Measurements from ENCODE around the gene CENPA.

CENPA gene

DNA sequence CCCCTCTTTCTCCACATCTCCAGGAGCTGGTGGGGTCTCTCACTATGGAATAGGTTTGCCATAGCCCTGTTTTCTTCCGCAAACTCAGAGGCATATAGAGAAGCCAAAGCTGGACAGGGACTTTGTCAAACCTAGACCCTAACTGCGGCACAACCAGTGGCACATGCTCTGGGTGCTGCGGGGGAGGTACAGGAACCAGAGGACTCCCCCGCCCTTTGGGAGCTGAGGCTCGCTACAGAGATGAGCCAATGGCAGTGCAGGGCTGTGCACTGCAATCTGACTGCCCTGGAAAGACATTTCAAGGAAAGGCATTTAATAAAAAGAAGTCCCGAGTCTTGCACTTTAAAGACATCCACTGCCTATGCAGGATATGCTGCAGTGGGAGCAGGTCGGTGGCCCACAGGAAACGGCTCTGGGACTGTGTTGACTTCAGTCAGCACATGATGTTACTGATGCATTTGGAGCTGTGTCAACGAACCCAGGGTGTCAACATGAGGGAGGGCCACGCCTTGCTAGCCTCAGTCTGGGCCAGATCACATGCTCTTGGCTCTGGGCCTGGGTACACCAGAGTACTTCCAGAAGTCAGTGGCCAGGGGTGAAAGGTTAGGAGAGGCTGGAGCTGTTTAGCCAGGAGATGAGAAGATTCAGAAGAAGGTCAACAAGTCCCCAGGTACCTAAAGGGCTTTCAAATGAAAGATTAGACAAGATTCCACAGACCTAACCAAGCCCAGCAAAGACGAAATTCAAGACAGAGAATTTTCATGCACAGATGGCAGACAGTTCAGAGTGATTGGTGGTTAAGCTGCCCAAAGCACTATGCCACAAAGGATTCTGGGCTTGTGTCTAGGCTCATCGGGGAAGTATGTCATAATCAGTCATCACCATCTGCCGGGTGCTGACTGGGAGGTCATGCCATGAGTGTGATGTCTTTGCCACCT is 13.5 kb upstream of the CENPA start:
- Histone ChIP-seq H3K4me3 (ENCODE audit: low read length in 2 of 2) (no peak overlapping the region), H3K4me1 (ENCODE audit: control insufficient read depth, insufficient read depth, low read length) (peaks cover 41% of the 10 kb centered on the region), H3K27me3 (ENCODE audit: control insufficient read depth in 1 of 2, insufficient read depth in 2 of 2, low read length in 2 of 2) (no peaks in the 10 kb centered on the region), H3K36me3 (ENCODE audit: control insufficient read depth in 2 of 2, insufficient read depth in 2 of 2, low read length in 2 of 2) (peaks cover 25 to 26% of the 10 kb centered on the region in 2 donors), H3K27ac (ENCODE audit: low read length) (peak overlapping the region; percentile 62), H3K9ac (ENCODE audit: low read length in 2 of 2) (no peak overlapping the region), H3K9me3 (ENCODE audit: control insufficient read depth in 2 of 2, low read length in 2 of 2) (no peaks in the 10 kb centered on the region)

DNA sequence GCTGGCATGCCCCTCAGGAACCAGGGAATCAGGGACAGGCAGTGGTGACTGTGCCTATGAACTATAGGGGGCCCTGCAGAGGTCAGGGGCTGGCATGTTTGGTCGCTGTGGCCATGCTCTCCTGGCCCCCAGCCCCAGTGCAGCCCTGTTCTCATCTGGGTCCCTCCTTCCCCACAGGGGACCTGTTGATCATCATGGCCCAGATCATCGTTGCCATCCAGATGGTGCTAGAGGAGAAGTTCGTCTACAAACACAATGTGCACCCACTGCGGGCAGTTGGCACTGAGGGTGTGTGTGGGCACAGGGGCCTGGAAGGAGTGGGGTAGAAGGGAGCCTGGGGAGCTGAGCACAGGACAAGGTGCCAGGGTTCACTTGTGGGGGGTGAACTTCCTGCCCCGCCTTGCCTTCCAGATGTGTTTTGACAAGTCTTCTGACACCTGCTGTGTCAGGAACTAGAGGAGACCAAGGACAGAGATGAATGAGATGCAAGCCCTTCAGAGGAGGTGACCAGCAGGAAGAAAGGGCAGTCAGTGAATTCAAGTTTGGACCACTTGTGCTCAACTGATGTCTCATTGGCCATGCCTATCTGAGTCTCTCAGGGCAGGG is 9.6 kb upstream of the CENPA start:
- Histone ChIP-seq H3K27ac (ENCODE audit: low read length) (peak overlapping the region; percentile 11), H3K9me3 (ENCODE audit: control insufficient read depth in 2 of 2, low read length in 2 of 2) (no peaks in the 10 kb centered on the region), H3K9ac (ENCODE audit: low read length in 2 of 2) (no peak overlapping the region), H3K4me1 (ENCODE audit: control insufficient read depth, insufficient read depth, low read length) (peaks cover 18% of the 10 kb centered on the region), H3K27me3 (ENCODE audit: control insufficient read depth in 1 of 2, insufficient read depth in 2 of 2, low read length in 2 of 2) (no peaks in the 10 kb centered on the region), H3K36me3 (ENCODE audit: control insufficient read depth in 2 of 2, insufficient read depth in 2 of 2, low read length in 2 of 2) (peaks cover 48 to 50% of the 10 kb centered on the region in 2 donors), H3K4me3 (ENCODE audit: low read length in 2 of 2) (no peak overlapping the region)

DNA sequence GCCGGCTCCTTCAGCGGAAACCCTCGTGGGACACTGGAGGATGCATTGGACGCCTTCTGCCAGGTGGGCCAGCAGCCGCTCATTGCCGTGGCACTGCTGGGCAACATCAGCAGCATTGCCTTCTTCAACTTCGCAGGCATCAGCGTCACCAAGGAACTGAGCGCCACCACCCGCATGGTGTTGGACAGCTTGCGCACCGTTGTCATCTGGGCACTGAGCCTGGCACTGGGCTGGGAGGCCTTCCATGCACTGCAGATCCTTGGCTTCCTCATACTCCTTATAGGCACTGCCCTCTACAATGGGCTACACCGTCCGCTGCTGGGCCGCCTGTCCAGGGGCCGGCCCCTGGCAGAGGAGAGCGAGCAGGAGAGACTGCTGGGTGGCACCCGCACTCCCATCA is 7.8 kb upstream of the CENPA start:
- Histone ChIP-seq H3K27me3 (ENCODE audit: control insufficient read depth in 1 of 2, insufficient read depth in 2 of 2, low read length in 2 of 2) (no peaks in the 10 kb centered on the region), H3K9ac (ENCODE audit: low read length in 2 of 2) (no peak overlapping the region), H3K27ac (ENCODE audit: low read length) (no peak overlapping the region), H3K4me1 (ENCODE audit: control insufficient read depth, insufficient read depth, low read length) (no peaks in the 10 kb centered on the region), H3K4me3 (ENCODE audit: low read length in 2 of 2) (no peak overlapping the region), H3K36me3 (ENCODE audit: control insufficient read depth in 2 of 2, insufficient read depth in 2 of 2, low read length in 2 of 2) (peaks cover 48 to 50% of the 10 kb centered on the region in 2 donors), H3K9me3 (ENCODE audit: control insufficient read depth in 2 of 2, low read length in 2 of 2) (no peaks in the 10 kb centered on the region)

DNA sequence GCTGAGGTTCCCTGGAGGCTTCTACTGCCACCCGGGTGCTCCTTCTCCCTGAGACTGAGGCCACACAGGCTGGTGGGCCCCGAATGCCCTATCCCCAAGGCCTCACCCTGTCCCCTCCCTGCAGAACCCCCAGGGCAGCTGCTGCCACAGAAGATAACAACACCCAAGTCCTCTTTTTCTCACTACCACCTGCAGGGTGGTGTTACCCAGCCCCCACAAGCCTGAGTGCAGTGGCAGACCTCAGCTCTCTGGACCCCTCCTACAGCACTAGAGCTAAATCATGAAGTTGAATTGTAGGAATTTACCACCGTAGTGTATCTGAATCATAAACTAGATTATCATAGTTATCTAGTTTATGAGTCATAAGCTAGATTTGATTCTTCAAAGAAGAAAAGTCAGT is 7.3 kb upstream of the CENPA start:
- Histone ChIP-seq H3K27me3 (ENCODE audit: control insufficient read depth in 1 of 2, insufficient read depth in 2 of 2, low read length in 2 of 2) (no peaks in the 10 kb centered on the region), H3K9ac (ENCODE audit: low read length in 2 of 2) (no peak overlapping the region), H3K9me3 (ENCODE audit: control insufficient read depth in 2 of 2, low read length in 2 of 2) (no peaks in the 10 kb centered on the region), H3K27ac (ENCODE audit: low read length) (no peak overlapping the region), H3K36me3 (ENCODE audit: control insufficient read depth in 2 of 2, insufficient read depth in 2 of 2, low read length in 2 of 2) (peaks cover 48 to 50% of the 10 kb centered on the region in 2 donors), H3K4me1 (ENCODE audit: control insufficient read depth, insufficient read depth, low read length) (no peaks in the 10 kb centered on the region), H3K4me3 (ENCODE audit: low read length in 2 of 2) (no peak overlapping the region)

DNA sequence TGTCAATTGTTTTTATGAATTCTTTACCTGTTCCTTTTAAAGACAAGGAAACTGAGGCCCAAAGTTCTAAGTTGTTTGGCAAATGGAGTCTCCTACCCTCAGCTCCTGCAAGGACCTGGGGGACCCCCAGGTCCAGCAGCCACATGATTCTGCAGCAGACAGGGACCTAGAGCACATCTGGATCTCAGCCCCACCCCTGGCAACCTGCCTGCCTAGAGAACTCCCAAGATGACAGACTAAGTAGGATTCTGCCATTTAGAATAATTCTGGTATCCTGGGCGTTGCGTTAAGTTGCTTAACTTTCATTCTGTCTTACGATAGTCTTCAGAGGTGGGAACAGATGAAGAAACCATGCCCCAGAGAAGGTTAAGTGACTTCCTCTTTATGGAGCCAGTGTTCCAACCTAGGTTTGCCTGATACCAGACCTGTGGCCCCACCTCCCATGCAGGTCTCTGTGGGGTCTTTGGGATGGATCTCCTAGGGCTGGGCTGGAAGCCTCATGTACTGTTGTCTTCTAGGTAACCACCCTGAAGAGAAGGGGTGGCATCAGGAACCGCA is 5.6 kb upstream of the CENPA start:
- Histone ChIP-seq H3K4me1 (ENCODE audit: control insufficient read depth, insufficient read depth, low read length) (peaks cover 2% of the 10 kb centered on the region), H3K36me3 (ENCODE audit: control insufficient read depth in 2 of 2, insufficient read depth in 2 of 2, low read length in 2 of 2) (peaks cover 38 to 40% of the 10 kb centered on the region in 2 donors), H3K9me3 (ENCODE audit: control insufficient read depth in 2 of 2, low read length in 2 of 2) (no peaks in the 10 kb centered on the region), H3K9ac (ENCODE audit: low read length in 2 of 2) (no peak overlapping the region), H3K27me3 (ENCODE audit: control insufficient read depth in 1 of 2, insufficient read depth in 2 of 2, low read length in 2 of 2) (no peaks in the 10 kb centered on the region), H3K27ac (ENCODE audit: low read length) (no peak overlapping the region), H3K4me3 (ENCODE audit: low read length in 2 of 2) (no peak overlapping the region)

DNA sequence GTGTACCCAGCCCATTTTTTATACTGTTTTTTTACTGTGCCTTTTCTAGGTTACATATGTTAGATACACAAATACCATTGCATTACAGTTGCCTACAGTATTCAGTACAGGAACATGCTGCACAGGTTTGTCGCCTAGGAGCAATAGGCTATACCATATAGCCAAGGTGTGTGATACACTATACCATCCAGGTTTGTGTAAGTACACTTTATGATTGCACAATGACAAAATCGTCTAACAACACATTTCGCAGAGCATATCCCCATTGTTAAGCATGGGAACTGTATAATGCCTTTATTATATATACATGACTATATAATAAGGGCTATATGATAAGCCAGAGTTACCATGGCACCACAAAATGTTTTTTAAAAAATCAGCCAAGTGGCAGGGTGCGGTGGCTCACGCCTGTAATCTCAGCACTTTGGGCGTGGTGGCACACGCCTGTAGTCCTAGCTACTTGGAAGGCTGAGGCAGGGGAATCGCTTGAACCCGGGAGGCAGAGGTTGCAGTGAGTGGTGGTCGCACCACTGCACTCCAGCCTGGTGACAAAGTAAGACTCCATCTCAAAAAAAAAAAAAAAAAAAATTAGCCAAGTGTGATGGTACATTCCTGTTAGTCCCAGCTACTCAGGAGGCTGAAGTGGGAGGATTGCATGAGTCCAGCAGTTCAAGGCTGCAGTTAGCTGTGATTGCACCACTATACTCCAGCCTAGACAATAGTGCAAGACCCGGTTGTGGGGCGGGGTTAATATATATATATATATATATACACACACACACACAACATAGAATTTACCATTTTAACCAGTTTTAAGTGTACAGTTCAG is 2.8 kb upstream of the CENPA start:
- Histone ChIP-seq H3K9ac (ENCODE audit: low read length in 2 of 2) (no peak overlapping the region), H3K9me3 (ENCODE audit: control insufficient read depth in 2 of 2, low read length in 2 of 2) (no peaks in the 10 kb centered on the region), H3K4me1 (ENCODE audit: control insufficient read depth, insufficient read depth, low read length) (peaks cover 14% of the 10 kb centered on the region), H3K27me3 (ENCODE audit: control insufficient read depth in 1 of 2, insufficient read depth in 2 of 2, low read length in 2 of 2) (no peaks in the 10 kb centered on the region), H3K36me3 (ENCODE audit: control insufficient read depth in 2 of 2, insufficient read depth in 2 of 2, low read length in 2 of 2) (peaks cover 19 to 20% of the 10 kb centered on the region in 2 donors), H3K4me3 (ENCODE audit: low read length in 2 of 2) (no peak overlapping the region), H3K27ac (ENCODE audit: low read length) (no peak overlapping the region)

DNA sequence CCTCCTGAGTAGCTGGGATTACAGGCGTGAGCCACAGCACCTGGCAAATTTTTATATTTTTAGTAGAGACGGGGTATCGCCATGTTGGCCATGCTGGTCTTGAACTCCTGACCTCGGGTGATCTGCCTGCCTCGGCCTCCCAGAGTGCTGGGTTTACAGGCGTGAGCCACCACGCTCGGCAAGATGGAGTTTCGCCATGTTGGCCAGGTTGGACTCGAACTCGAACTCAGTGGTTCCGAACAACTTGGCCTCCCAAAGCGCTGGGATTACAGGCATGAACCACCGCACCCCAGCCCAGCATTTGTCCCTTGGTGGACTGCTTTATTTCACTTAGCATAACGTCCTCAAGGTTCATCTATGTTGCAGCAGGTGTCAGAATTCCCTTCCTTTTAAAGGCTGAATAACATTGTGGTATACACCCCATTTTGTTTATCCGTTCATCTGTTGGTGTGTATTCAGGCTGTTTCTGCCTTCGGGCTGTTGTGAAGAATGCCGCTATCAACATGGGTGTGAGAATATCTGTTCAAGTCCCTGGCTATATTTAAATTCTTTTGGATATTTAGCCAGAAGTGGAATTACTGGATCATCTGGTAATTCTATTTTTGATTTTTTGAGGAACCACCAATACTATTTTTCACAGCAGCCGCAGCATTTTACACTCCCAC is 1.2 kb upstream of the CENPA start:
- H3K4me3 ChIP-seq (ENCODE audit: low read length in 2 of 2) = peak overlapping the region in 1 of 2 donors; percentile 77
- no peaks in the 10 kb centered on the region for H3K9me3 ChIP-seq (ENCODE audit: control insufficient read depth in 2 of 2, low read length in 2 of 2)
- no peak overlapping the region for H3K27ac ChIP-seq (ENCODE audit: low read length)
- peaks cover 14% of the 10 kb centered on the region for H3K4me1 ChIP-seq (ENCODE audit: control insufficient read depth, insufficient read depth, low read length)
- peaks cover 10% of the 10 kb centered on the region in 2 donors for H3K36me3 ChIP-seq (ENCODE audit: control insufficient read depth in 2 of 2, insufficient read depth in 2 of 2, low read length in 2 of 2)
- H3K27me3 ChIP-seq (ENCODE audit: control insufficient read depth in 1 of 2, insufficient read depth in 2 of 2, low read length in 2 of 2) = peaks cover 0 to 3% of the 10 kb centered on the region in 2 donors
- H3K9ac ChIP-seq (ENCODE audit: low read length in 2 of 2) = no peak overlapping the region

DNA sequence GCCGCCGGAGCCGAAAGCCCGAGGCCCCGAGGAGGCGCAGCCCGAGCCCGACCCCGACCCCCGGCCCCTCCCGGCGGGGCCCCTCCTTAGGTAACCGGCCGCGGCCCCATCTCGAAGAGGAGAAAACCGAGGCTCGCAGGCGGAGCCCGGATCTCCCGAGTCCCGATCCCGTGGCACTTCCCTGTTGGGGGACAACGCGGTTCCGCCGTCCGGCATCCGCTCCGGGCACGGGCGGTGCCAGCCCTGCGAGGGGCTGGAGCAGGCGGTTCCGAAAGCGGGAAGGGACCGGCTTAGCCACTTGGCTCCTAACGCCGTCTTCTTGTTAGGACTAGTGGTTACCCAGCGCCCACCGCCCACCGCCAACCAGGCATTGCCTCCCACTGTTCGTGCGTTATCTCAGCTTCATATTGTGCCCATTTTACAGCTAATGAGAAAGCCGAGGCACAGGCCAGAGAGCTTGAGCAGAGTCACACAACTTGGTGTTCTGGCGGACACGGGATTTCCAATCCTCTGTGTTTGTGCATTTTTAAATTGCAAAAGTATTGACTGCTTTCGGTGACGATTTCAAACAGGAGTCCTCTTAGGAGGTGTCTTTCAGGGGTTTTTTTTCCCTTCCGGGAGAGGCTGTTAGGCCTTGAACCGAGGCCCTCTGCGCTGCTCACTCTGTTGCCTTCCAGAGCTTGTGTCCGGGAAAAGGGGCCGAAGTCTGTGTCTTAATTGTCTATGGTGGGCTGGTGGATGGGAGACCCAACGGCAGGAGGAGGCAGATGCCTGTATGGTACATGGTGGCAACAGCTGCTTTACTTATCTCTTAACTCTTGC is 562 bp downstream of the CENPA start:
- Histone ChIP-seq H3K27ac (ENCODE audit: low read length) (no peak overlapping the region), H3K36me3 (ENCODE audit: control insufficient read depth in 2 of 2, insufficient read depth in 2 of 2, low read length in 2 of 2) (no peaks in the 10 kb centered on the region), H3K9ac (ENCODE audit: low read length in 2 of 2) (peak overlapping the region in 1 of 2 donors; percentile 29), H3K27me3 (ENCODE audit: control insufficient read depth in 1 of 2, insufficient read depth in 2 of 2, low read length in 2 of 2) (peaks cover 0 to 3% of the 10 kb centered on the region in 2 donors), H3K4me1 (ENCODE audit: control insufficient read depth, insufficient read depth, low read length) (peaks cover 14% of the 10 kb centered on the region), H3K9me3 (ENCODE audit: control insufficient read depth in 2 of 2, low read length in 2 of 2) (peaks cover 0 to 3% of the 10 kb centered on the region in 2 donors), H3K4me3 (ENCODE audit: low read length in 2 of 2) (peak overlapping the region; percentile 27 to 77)

DNA sequence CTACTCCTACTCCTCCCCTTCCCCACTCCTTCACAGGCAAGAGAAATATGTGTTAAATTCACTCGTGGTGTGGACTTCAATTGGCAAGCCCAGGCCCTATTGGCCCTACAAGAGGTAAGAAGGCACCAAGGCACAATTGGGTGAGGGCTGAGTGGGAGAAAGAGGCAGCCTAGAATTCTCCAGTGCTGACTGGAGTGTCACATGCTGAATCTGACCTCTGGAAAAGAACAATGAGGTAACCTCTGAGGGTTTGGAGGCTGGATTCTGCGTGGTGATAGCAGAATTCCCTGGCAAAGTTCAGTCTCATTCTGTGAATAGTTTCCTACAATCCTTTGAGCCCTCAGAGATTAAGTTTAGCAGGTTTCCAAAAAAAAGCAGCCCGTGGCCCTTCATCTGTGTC is 6.9 kb downstream of the CENPA start:
- peaks cover 0 to 3% of the 10 kb centered on the region in 2 donors for H3K27me3 ChIP-seq (ENCODE audit: control insufficient read depth in 1 of 2, insufficient read depth in 2 of 2, low read length in 2 of 2)
- no peaks in the 10 kb centered on the region for H3K36me3 ChIP-seq (ENCODE audit: control insufficient read depth in 2 of 2, insufficient read depth in 2 of 2, low read length in 2 of 2)
- no peak overlapping the region for H3K27ac ChIP-seq (ENCODE audit: low read length)
- H3K9me3 ChIP-seq (ENCODE audit: control insufficient read depth in 2 of 2, low read length in 2 of 2) = peaks cover 0 to 3% of the 10 kb centered on the region in 2 donors
- no peak overlapping the region for H3K9ac ChIP-seq (ENCODE audit: low read length in 2 of 2)
- no peaks in the 10 kb centered on the region for H3K4me1 ChIP-seq (ENCODE audit: control insufficient read depth, insufficient read depth, low read length)
- H3K4me3 ChIP-seq (ENCODE audit: low read length in 2 of 2) = no peak overlapping the region
